Loucy (cell line): ENCODE measurements around the gene DQX1.

Source experiments
- H2AFZ ChIP-seq: fragments of 200-600 bp; sonication (generic); 2 replicates; pipeline ENCODE4 v1.6.0; 2016; ENCODE audit warnings: antibody characterized with exemption, mild to moderate bottlenecking, low read length, moderate library complexity
- H3F3A ChIP-seq: fragments of 200-600 bp; 2 replicates; pipeline ENCODE4 v1.6.0; 2016; ENCODE audit warnings: antibody characterized with exemption, low read depth, mild to moderate bottlenecking
- H3K27me3 ChIP-seq: fragments of 200-600 bp; sonication (generic); 2 replicates; pipeline ENCODE4 v1.6.1; 2014; ENCODE audit warnings: low read length, mild to moderate bottlenecking; ENCODE audit not compliant: insufficient read depth, poor library complexity, severe bottlenecking
- H3K36me3 ChIP-seq: fragments of 200-600 bp; sonication (generic); 2 replicates; pipeline ENCODE4 v1.6.1; 2016; ENCODE audit warnings: low read length; ENCODE audit not compliant: insufficient read depth
- H3K4me1 ChIP-seq: fragments of 200-600 bp; sonication (generic); 2 replicates; pipeline ENCODE4 v1.5.1; 2014; ENCODE audit warnings: low read length, mild to moderate bottlenecking; ENCODE audit not compliant: insufficient read depth, poor library complexity, severe bottlenecking
- H3K4me2 ChIP-seq: fragments of 200-600 bp; sonication (generic); 2 replicates; pipeline ENCODE4 v1.6.0; 2014; ENCODE audit warnings: antibody characterized with exemption, low read length, low read depth, mild to moderate bottlenecking; ENCODE audit not compliant: poor library complexity, severe bottlenecking
- H3K4me3 ChIP-seq: fragments of 200-600 bp; sonication (generic); 2 replicates; pipeline ENCODE4 v1.5.1; 2014; ENCODE audit warnings: low read length, mild to moderate bottlenecking, mixed read lengths; ENCODE audit not compliant: poor library complexity, severe bottlenecking
- H3K79me2 ChIP-seq: fragments of 200-600 bp; sonication (generic); 2 replicates; pipeline ENCODE4 v1.6.1; 2014; ENCODE audit warnings: low read length; ENCODE audit not compliant: insufficient read depth
- H3K9ac ChIP-seq: fragments of 200-600 bp; sonication (generic); 2 replicates; pipeline ENCODE4 v1.6.0; 2014; ENCODE audit warnings: mild to moderate bottlenecking, low read depth, low read length, moderate library complexity; ENCODE audit not compliant: poor library complexity, severe bottlenecking
- H3K9me2 ChIP-seq: fragments of 200-600 bp; sonication (generic); replicated peaks from 2 replicates; pipeline ENCODE4 v1.6.1; 2016; ENCODE audit warnings: low read depth, low read length, mixed read lengths
- H3K9me3 ChIP-seq: fragments of 200-600 bp; sonication (generic); 2 replicates; pipeline ENCODE4 v1.6.1; 2014; ENCODE audit warnings: mild to moderate bottlenecking, antibody characterized with exemption, low read length, low read depth; ENCODE audit not compliant: insufficient read depth
- H4K20me1 ChIP-seq: fragments of 200-600 bp; sonication (generic); 2 replicates; pipeline ENCODE4 v1.6.0; 2014; ENCODE audit warnings: antibody characterized with exemption, low read length, mild to moderate bottlenecking; ENCODE audit not compliant: insufficient read depth, poor library complexity, severe bottlenecking
- CTCF ChIP-seq: fragments of 200-600 bp; sonication (generic); conservative IDR thresholded peaks from 2 replicates; pipeline ENCODE4 v1.5.1; 2014; ENCODE audit warnings: mild to moderate bottlenecking, antibody characterized with exemption, low read length
- EZH2phosphoT487 ChIP-seq: fragments of 200-600 bp; IDR thresholded peaks from 2 replicates; pipeline ENCODE4 v1.6.1; 2018; ENCODE audit warnings: antibody characterized with exemption, mild to moderate bottlenecking, moderate library complexity, borderline replicate concordance

The DQX1 gene

GRCh38 chr2:74556831-74557370 is 30.9 kb upstream of the DQX1 start:
- H3K27me3 ChIP-seq, result no peaks in the 10 kb centered on the region

GRCh38 chr2:74556159-74556558 is 30.1 kb upstream of the DQX1 start:
- peaks cover 42% of the 10 kb centered on the region for H3K4me1 ChIP-seq
- peaks cover 9% of the 10 kb centered on the region for H4K20me1 ChIP-seq
- no peaks in the 10 kb centered on the region for H3F3A ChIP-seq
- H3K9me3 ChIP-seq, result no peaks in the 10 kb centered on the region
- H2AFZ ChIP-seq, result no peak overlapping the region
- TF ChIP-seq EZH2phosphoT487 (no peak), CTCF (no peak)
- H3K4me2 ChIP-seq, result peak overlapping the region; percentile 95
- peaks cover 26% of the 10 kb centered on the region for H3K79me2 ChIP-seq
- no peaks in the 10 kb centered on the region for H3K27me3 ChIP-seq
- H3K4me3 ChIP-seq, result peak overlapping the region; percentile 100
- peak overlapping the region; percentile 97 for H3K9ac ChIP-seq
- no peaks in the 10 kb centered on the region for H3K9me2 ChIP-seq
- no peaks in the 10 kb centered on the region for H3K36me3 ChIP-seq

More at GRCh38 chr2:74556831-74557370, 30.9 kb upstream of the DQX1 start:
- H3K36me3 ChIP-seq, result no peaks in the 10 kb centered on the region
- H3K4me2 ChIP-seq, result peak overlapping the region; percentile 13
- H3K9me3 ChIP-seq, result no peaks in the 10 kb centered on the region
- peaks cover 26% of the 10 kb centered on the region for H3K79me2 ChIP-seq
- H4K20me1 ChIP-seq, result peaks cover 9% of the 10 kb centered on the region
- no peaks in the 10 kb centered on the region for H3K9me2 ChIP-seq
- no peak overlapping the region for H2AFZ ChIP-seq
- H3K9ac ChIP-seq, result peak overlapping the region; percentile 97
- H3F3A ChIP-seq, result no peaks in the 10 kb centered on the region
- TF ChIP-seq EZH2phosphoT487 (no peak), CTCF (no peak)
- H3K4me3 ChIP-seq, result no peak overlapping the region
- peaks cover 42% of the 10 kb centered on the region for H3K4me1 ChIP-seq

GRCh38 chr2:74555610-74556103 is 29.6 kb upstream of the DQX1 start:
- Histone ChIP-seq H3K4me3 (peak overlapping the region; percentile 100), H3F3A (no peaks in the 10 kb centered on the region), H3K9me3 (no peaks in the 10 kb centered on the region), H3K9ac (peak overlapping the region; percentile 97), H3K4me1 (peaks cover 42% of the 10 kb centered on the region), H3K27me3 (no peaks in the 10 kb centered on the region), H4K20me1 (peaks cover 9% of the 10 kb centered on the region), H3K79me2 (peaks cover 26% of the 10 kb centered on the region), H3K36me3 (no peaks in the 10 kb centered on the region), H3K9me2 (no peaks in the 10 kb centered on the region), H2AFZ (no peak overlapping the region), H3K4me2 (peak overlapping the region; percentile 95)
- TF ChIP-seq EZH2phosphoT487, result no peak
- TF ChIP-seq CTCF, result no peak
